Measurements from ENCODE around the gene CD96. TPM values are rescaled to one million over a fixed set of nuclear protein-coding genes. Genes with fewer than 3 reads are reported as not detected.

CD96 gene
- total and polyA plus RNA-seq, 2 experiments from 2014 or later: 0.60 to 2.0 TPM

DNA sequence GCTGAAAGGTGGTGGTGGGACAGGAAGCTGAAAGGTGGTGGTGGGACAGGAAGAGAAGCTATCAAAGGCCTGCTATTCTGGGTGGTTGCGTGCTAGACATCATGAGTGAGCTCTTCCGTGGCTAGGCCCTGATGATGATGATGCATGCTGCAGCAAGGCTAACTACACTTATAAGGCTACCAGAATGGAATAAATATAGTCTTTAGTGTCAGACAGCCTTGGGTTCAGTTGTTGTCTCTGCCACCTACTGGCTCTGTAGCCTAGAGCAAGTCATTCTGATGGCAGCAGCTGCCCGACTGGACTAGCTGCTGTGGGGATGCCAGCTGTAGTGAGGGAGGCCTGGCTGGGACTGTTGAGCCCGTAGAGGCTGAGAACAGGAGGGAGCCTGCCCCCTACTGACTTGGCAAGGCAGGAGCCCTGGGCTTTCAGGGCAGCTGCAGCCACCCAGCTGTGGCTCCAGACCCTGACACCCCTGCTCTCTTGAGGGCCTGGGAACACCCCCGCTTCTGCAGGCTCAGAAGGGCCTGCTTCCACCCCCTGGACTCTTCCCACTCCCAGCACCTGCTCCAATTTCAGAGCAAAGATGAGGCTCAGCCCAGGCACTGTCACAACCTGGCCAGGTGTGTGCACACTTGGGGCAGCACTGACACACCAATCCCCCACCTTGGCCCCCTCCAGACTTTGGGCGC, 74.6 kb downstream of the CD96 start:
- H3K4me1 ChIP-seq (ENCODE audit: insufficient read depth): no peaks in the 10 kb centered on the region
- no peak overlapping the region for H2AFZ ChIP-seq
- no peak overlapping the region for H3K4me2 ChIP-seq
- WGBS (ENCODE audit: low lambda C conversion rate, missing lambda C conversion rate): 88% methylated on average over 5 of the region's 6 CpGs
- no peaks in the 10 kb centered on the region for H3K79me2 ChIP-seq
- no peak overlapping the region for H3K27ac ChIP-seq
- H4K20me1 ChIP-seq (ENCODE audit: insufficient read depth, poor library complexity, severe bottlenecking): no peaks in the 10 kb centered on the region
- TF ChIP-seq, protein P1, sequence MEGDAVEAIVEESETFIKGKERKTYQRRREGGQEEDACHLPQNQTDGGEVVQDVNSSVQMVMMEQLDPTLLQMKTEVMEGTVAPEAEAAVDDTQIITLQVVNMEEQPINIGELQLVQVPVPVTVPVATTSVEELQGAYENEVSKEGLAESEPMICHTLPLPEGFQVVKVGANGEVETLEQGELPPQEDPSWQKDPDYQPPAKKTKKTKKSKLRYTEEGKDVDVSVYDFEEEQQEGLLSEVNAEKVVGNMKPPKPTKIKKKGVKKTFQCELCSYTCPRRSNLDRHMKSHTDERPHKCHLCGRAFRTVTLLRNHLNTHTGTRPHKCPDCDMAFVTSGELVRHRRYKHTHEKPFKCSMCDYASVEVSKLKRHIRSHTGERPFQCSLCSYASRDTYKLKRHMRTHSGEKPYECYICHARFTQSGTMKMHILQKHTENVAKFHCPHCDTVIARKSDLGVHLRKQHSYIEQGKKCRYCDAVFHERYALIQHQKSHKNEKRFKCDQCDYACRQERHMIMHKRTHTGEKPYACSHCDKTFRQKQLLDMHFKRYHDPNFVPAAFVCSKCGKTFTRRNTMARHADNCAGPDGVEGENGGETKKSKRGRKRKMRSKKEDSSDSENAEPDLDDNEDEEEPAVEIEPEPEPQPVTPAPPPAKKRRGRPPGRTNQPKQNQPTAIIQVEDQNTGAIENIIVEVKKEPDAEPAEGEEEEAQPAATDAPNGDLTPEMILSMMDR (IDR thresholded peaks at IDR 0.05; ENCODE audit: poor library complexity): no peak
- no peak for TF ChIP-seq EZH2phosphoT487 (IDR thresholded peaks at IDR 0.05; ENCODE audit: low read depth, severe bottlenecking, unreplicated experiment)
- no peak for TF ChIP-seq EZH2 (IDR thresholded peaks at IDR 0.05; ENCODE audit: borderline replicate concordance)
- H3K4me3 ChIP-seq: no peak overlapping the region
- peak; percentile 9 for DNase-seq (ENCODE audit: low spot score)
- H3K36me3 ChIP-seq (replicated peaks; ENCODE audit: insufficient read depth, low read depth): no peaks in the 10 kb centered on the region
- no peaks in the 10 kb centered on the region for H3K9me3 ChIP-seq (ENCODE audit: low read depth)
- no peaks in the 10 kb centered on the region for H3K9me2 ChIP-seq (replicated peaks; ENCODE audit: insufficient read depth)
- no peaks in the 10 kb centered on the region for H3K27me3 ChIP-seq

DNA sequence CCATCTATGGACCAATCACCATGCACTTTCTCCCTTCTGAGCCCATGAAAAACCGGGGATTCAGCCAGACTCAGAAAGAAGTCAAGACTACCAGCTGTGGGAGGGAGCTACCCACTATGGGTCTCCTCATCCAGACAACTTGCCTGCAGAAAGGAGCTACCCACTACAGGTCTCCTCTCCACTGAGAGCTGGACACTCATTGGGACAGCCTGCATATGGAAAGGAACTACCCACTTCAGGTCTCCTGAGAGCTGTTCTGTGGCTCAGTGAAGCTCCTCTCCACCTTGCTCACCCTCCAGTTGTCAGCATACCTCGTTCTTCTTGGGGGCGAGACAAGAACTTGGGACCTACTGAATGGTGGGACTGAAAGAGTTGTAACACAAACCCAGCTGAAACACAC, 75.4 kb downstream of the CD96 start:
- Histone ChIP-seq H3K79me2 (no peaks in the 10 kb centered on the region), H3K9me3 (ENCODE audit: low read depth) (no peaks in the 10 kb centered on the region), H3K4me1 (ENCODE audit: insufficient read depth) (no peaks in the 10 kb centered on the region), H2AFZ (no peak overlapping the region), H3K4me2 (no peak overlapping the region), H3K27ac (no peak overlapping the region), H3K4me3 (no peak overlapping the region), H4K20me1 (ENCODE audit: insufficient read depth, poor library complexity, severe bottlenecking) (no peaks in the 10 kb centered on the region), H3K9me2 (replicated peaks; ENCODE audit: insufficient read depth) (no peaks in the 10 kb centered on the region), H3K36me3 (replicated peaks; ENCODE audit: insufficient read depth, low read depth) (no peaks in the 10 kb centered on the region), H3K27me3 (no peaks in the 10 kb centered on the region)
- no peak for TF ChIP-seq EZH2phosphoT487 (IDR thresholded peaks at IDR 0.05; ENCODE audit: low read depth, severe bottlenecking, unreplicated experiment)
- TF ChIP-seq, protein P1 (IDR thresholded peaks at IDR 0.05; ENCODE audit: poor library complexity): no peak
- TF ChIP-seq EZH2 (IDR thresholded peaks at IDR 0.05; ENCODE audit: borderline replicate concordance): no peak
- WGBS (ENCODE audit: low lambda C conversion rate, missing lambda C conversion rate): 99% methylated on average over 3 of the region's 3 CpGs
- DNase-seq (ENCODE audit: low spot score): no peak

DNA sequence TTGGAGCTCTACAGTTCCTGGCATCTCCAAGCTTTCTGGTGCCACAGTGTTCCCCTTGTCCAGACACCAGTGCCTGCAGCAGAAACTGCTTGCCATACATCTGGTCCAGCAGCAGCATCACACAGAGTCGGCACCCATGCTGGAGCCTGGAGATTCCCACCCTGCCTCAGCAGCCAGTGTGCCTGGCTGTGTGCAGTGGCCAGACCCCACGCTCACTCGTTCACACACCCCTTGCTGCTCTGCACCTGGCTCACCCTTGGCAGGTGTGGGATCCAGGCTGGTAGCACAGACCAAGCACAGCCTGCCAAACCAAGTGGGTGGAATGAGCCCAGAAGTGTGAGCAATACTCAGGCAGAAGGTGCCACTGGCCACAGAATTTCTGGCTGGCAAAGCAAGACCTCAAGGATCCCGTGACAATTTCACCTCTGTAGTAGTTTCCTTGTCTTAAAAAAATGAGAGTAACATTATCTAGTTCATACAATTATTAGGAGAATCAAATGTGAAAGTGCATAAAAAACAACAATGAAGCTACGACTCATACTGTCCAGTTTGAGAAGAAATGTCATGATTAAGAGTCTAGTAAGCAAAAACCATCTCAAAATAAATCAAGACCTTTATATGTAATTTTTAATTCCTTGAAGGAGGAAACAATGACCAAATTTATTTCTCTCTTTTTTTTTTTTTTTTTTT, 76.1 kb downstream of the CD96 start:
- H2AFZ ChIP-seq: no peak overlapping the region
- no peak overlapping the region for H3K4me2 ChIP-seq
- TF ChIP-seq EZH2phosphoT487 (IDR thresholded peaks at IDR 0.05; ENCODE audit: low read depth, severe bottlenecking, unreplicated experiment): no peak
- TF ChIP-seq, protein P1 (IDR thresholded peaks at IDR 0.05; ENCODE audit: poor library complexity): no peak
- TF ChIP-seq EZH2 (IDR thresholded peaks at IDR 0.05; ENCODE audit: borderline replicate concordance): no peak
- H3K36me3 ChIP-seq (replicated peaks; ENCODE audit: insufficient read depth, low read depth): no peaks in the 10 kb centered on the region
- H3K9me3 ChIP-seq (ENCODE audit: low read depth): no peaks in the 10 kb centered on the region
- H3K4me1 ChIP-seq (ENCODE audit: insufficient read depth): no peaks in the 10 kb centered on the region
- H3K9me2 ChIP-seq (replicated peaks; ENCODE audit: insufficient read depth): no peaks in the 10 kb centered on the region
- no peak overlapping the region for H3K4me3 ChIP-seq
- H3K79me2 ChIP-seq: no peaks in the 10 kb centered on the region
- DNase-seq (ENCODE audit: low spot score): no peak
- H3K27me3 ChIP-seq: no peaks in the 10 kb centered on the region
- H4K20me1 ChIP-seq (ENCODE audit: insufficient read depth, poor library complexity, severe bottlenecking): no peaks in the 10 kb centered on the region
- WGBS (ENCODE audit: low lambda C conversion rate, missing lambda C conversion rate): 97% methylated on average over 5 of the region's 5 CpGs
- no peak overlapping the region for H3K27ac ChIP-seq

Data from hepatocyte (in vitro differentiated cells).